OCI-LY3 (cell line): Measurements from ENCODE around the gene NEURL1.

Experiments used
- H2AFZ ChIP-seq: fragments of 200-600, 300-600 bp; shearing (Covaris generic); 2 replicates; pipeline ENCODE4 v1.6.0; 2014; ENCODE audit warnings: antibody characterized with exemption, low read depth, low read length
- H3K27ac ChIP-seq: fragments of 200-600, 300-600 bp; sonication (generic); 2 replicates; pipeline ENCODE4 v1.5.1; 2014; ENCODE audit warnings: mild to moderate bottlenecking, low read length, moderate library complexity, mixed read lengths
- H3K27me3 ChIP-seq: fragments of 200-600, 300-600 bp; sonication (generic); 2 replicates; pipeline ENCODE4 v1.6.1; 2014; ENCODE audit warnings: low read depth, low read length, mixed read lengths
- H3K36me3 ChIP-seq: fragments of 200-600, 300-600 bp; sonication (generic); replicated peaks from 2 replicates; pipeline ENCODE3; 2014; ENCODE audit warnings: low read depth, low read length, mixed read lengths
- H3K4me1 ChIP-seq: fragments of 300-600, 200-600 bp; sonication (generic); 2 replicates; pipeline ENCODE4 v1.6.1; 2014; ENCODE audit warnings: low read length, mixed read lengths
- H3K4me2 ChIP-seq: fragments of 200-600, 300-600 bp; sonication (generic); 2 replicates; pipeline ENCODE4 v1.6.1; 2014; ENCODE audit warnings: low read length, mixed read lengths
- H3K4me3 ChIP-seq: fragments of 300-600, 200-600 bp; sonication (generic); 2 replicates; pipeline ENCODE4 v1.5.1; 2014; ENCODE audit warnings: antibody characterized with exemption, mild to moderate bottlenecking, low read length, moderate library complexity
- H3K79me2 ChIP-seq: fragments of 300-600, 200-600 bp; shearing (Covaris generic); 2 replicates; pipeline ENCODE4 v1.6.1; 2014; ENCODE audit warnings: mild to moderate bottlenecking, low read length, mixed read lengths
- H3K9ac ChIP-seq: fragments of 300-600, 200-600 bp; shearing (Covaris generic); 2 replicates; pipeline ENCODE4 v1.6.0; 2014; ENCODE audit warnings: mild to moderate bottlenecking, low read length, moderate library complexity
- H3K9me3 ChIP-seq: fragments of 200-600, 300-600 bp; shearing (Covaris generic); 2 replicates; pipeline ENCODE4 v1.6.1; 2014; ENCODE audit warnings: low read length, mixed read lengths; ENCODE audit not compliant: insufficient read depth
- H4K20me1 ChIP-seq: fragments of 200-600, 300-600 bp; sonication (generic); 2 replicates; pipeline ENCODE4 v1.6.1; 2016; ENCODE audit warnings: low read length, mixed read lengths; ENCODE audit not compliant: insufficient read depth
- EZH2phosphoT487 ChIP-seq: fragments of 200-600 bp; shearing (Covaris generic); IDR thresholded peaks from 2 replicates; pipeline ENCODE4 v1.6.1; 2018; ENCODE audit warnings: antibody characterized with exemption, mixed run types, low read depth
- TF ChIP-seq, protein P1 (sequence below): fragments of 200-600, 300-600 bp; sonication (generic); IDR thresholded peaks from 2 replicates; pipeline ENCODE4 v1.5.1; 2014; ENCODE audit warnings: antibody characterized with exemption, low read length, low read depth

Gene NEURL1

DNA sequence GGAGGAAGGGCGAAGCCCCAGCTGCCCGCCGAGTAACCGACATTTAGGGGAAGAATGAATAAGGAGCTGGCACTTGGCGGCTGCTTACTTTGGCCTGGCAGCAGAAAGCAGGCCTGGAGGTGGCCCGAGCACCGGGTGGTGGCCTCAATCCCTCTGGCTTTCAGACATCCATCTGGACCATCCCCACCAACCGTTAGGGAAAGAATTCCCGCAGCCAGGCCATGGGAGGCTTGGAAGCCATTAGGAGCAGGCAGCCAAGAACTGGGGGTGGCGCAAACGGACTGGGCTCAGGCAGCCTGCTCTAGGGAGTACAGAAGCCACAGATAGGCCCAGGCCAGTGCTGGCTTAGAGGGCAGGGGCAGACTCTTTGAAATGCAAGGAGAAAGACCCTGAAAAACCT, 132.7 kb downstream of the NEURL1 start:
- H3K36me3 ChIP-seq: no peaks in the 10 kb centered on the region
- H4K20me1 ChIP-seq: no peaks in the 10 kb centered on the region
- H2AFZ ChIP-seq: no peak overlapping the region
- no peak overlapping the region for H3K9ac ChIP-seq
- TF ChIP-seq, protein P1, sequence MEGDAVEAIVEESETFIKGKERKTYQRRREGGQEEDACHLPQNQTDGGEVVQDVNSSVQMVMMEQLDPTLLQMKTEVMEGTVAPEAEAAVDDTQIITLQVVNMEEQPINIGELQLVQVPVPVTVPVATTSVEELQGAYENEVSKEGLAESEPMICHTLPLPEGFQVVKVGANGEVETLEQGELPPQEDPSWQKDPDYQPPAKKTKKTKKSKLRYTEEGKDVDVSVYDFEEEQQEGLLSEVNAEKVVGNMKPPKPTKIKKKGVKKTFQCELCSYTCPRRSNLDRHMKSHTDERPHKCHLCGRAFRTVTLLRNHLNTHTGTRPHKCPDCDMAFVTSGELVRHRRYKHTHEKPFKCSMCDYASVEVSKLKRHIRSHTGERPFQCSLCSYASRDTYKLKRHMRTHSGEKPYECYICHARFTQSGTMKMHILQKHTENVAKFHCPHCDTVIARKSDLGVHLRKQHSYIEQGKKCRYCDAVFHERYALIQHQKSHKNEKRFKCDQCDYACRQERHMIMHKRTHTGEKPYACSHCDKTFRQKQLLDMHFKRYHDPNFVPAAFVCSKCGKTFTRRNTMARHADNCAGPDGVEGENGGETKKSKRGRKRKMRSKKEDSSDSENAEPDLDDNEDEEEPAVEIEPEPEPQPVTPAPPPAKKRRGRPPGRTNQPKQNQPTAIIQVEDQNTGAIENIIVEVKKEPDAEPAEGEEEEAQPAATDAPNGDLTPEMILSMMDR: no peak
- no peak for TF ChIP-seq EZH2phosphoT487
- no peaks in the 10 kb centered on the region for H3K9me3 ChIP-seq
- no peaks in the 10 kb centered on the region for H3K27me3 ChIP-seq
- H3K27ac ChIP-seq: no peak overlapping the region
- H3K4me2 ChIP-seq: no peak overlapping the region
- H3K79me2 ChIP-seq: no peaks in the 10 kb centered on the region
- no peaks in the 10 kb centered on the region for H3K4me1 ChIP-seq
- H3K4me3 ChIP-seq: no peak overlapping the region

DNA sequence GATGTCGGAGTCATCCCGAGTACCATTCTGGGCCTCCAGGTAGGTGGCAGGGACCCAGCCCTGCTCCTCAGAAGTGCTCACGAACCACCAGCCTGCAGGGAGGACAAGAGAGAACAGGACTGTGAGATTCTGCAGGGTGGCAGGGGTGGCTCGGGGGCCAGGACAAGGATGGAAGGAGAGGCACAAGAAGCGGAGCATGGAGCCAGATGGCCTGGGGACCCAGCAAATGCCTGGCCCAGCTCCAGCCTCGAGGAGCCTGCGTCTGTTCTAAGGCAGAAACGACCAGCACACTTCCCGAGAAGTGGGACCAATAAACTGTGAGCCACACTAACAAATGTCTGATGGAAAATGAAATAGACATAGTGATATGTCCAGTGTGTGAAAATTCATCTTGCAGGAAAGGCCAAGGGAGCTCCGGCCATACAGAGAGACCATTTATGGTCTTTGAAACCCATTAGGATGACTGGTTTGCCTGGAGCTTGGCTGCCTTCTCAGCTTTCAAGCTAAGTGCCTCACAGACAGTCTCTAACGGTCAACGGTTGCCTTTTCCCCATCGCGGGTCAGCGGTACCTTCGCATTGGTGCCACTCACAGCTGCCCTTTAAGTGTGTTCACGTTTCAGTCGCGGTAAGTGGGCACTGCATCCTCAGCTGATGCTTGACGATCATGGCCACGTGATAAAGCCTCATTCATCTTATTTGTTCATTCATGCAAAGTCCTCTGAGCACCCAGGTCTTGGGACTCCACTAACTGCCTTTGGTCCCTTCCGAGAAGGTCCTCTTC, 133.8 kb downstream of the NEURL1 start:
- Histone ChIP-seq H3K9me3 (no peaks in the 10 kb centered on the region), H3K36me3 (no peaks in the 10 kb centered on the region), H3K4me2 (no peak overlapping the region), H3K27me3 (no peaks in the 10 kb centered on the region), H2AFZ (no peak overlapping the region), H3K4me1 (no peaks in the 10 kb centered on the region), H3K79me2 (no peaks in the 10 kb centered on the region), H3K9ac (no peak overlapping the region), H3K27ac (no peak overlapping the region), H4K20me1 (0 out of 2 replicates have a peak, but pooled peaks cover 2% of the 10 kb centered on the region), H3K4me3 (no peak overlapping the region)
- TF ChIP-seq, protein P1: no peak
- TF ChIP-seq EZH2phosphoT487: no peak

DNA sequence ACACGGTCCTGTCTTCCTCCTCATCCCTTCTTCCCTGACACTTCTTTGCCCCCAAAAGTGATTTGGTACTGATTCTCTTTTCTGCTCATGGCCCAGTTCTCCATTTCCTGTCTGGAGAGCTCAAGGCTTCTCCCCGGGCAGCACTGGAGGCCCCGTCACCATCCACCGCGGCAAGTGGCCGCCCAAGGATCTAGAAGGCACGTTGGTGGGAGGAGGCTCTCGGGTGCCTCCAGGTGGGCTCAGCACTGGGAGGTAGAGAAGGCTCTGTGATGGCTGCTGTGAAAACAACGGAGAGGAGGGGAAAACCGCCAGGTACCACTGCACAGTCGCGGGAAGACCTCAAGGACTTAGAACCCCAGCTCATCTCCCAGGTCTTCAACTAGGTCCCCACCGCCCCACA, 134.4 kb downstream of the NEURL1 start:
- Histone ChIP-seq H3K9me3 (no peaks in the 10 kb centered on the region), H3K4me3 (no peak overlapping the region), H2AFZ (no peak overlapping the region), H3K27me3 (no peaks in the 10 kb centered on the region), H3K36me3 (no peaks in the 10 kb centered on the region), H4K20me1 (0 out of 2 replicates have a peak, but pooled peaks cover 2% of the 10 kb centered on the region), H3K4me1 (no peaks in the 10 kb centered on the region), H3K79me2 (no peaks in the 10 kb centered on the region), H3K9ac (no peak overlapping the region), H3K27ac (no peak overlapping the region), H3K4me2 (no peak overlapping the region)
- no peak for TF ChIP-seq EZH2phosphoT487
- TF ChIP-seq, protein P1: no peak

DNA sequence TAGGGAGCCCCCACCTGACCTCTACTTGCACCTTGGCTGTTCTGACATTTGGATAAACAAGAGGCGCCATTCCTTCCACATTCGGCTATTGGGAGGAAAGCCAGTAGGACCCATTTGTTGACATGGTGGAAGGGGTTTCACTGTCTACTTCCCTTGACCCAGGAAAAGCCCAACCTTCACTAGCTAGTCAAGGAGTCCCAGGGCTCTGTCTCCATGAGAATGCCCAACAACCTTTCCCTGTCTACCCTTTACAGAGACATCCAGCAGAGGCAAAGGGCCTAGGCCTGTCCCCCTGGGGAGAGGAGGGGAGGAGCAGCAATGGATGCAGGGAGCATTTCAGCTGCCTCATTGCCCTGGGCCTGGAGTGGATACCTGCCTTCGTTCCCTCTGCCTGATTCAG, 136.1 kb downstream of the NEURL1 start:
- Histone ChIP-seq H3K79me2 (no peaks in the 10 kb centered on the region), H3K9ac (no peak overlapping the region), H2AFZ (no peak overlapping the region), H3K4me3 (no peak overlapping the region), H3K4me1 (no peaks in the 10 kb centered on the region), H3K36me3 (no peaks in the 10 kb centered on the region), H4K20me1 (0 out of 2 replicates have a peak, but pooled peaks cover 2% of the 10 kb centered on the region), H3K4me2 (no peak overlapping the region), H3K27me3 (no peaks in the 10 kb centered on the region), H3K9me3 (no peaks in the 10 kb centered on the region), H3K27ac (no peak overlapping the region)
- TF ChIP-seq, protein P1: no peak
- TF ChIP-seq EZH2phosphoT487: no peak
